Stimulated activated CD4-positive, alpha-beta T cell treated with anti-CD3 and anti-CD28 coated beads, Interleukin-4, amount 100 ng/mL, for 24 hours (primary cell): Measurements from ENCODE around the gene MED12L.

ENCODE experiments used
- DNase-seq: peaks from one replicate; pipeline ENCODE4 v3.0.0-alpha.2; 2020

The MED12L gene

GRCh38 chr3:151087648-151088047 lies 2.2 kb downstream of the MED12L start:
- DNase-seq, result no peak

- DNase-seq, result no peak
Observed at GRCh38 chr3:151091685-151092345, 6.4 kb downstream of the MED12L start.

DNA sequence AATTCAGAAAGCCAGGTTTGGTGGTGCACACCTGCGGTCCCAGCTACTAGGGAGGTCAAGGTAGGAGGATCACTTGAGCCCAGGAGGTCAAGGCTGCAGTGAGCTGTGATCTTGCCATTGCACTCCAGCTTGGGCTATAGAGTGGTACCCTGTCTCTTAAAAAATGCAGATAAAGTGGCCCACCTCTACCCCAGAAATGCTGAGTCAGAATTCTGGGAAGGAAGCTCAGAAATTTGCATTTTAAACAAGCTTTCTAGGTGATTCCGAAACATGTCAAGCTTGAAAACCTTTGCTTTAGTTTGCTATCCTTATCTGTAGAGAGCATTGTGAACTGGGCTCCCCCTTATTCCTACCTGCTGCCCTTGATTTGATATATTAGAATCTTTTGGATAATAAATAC lies 7.7 kb downstream of the MED12L start:
- DNase-seq, result no peak

DNA sequence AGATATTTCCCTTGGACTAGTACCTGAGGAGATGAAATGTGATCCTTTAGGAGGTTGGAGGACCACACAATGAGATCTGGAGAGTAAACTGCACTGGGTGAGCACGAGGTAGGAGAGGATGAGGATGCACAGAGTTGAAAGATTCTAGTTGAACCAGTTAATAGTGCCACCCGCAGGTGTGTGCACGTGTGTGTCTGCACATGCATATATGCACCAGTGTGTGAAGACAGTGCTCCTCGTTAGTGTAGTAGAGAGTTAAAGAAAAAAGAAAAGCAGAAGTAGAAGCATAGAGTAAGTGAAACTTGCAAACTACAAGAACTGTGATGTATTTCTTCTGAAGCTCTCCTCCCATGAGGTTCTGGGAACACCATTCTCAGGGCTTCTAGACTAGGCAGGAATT lies 8.4 kb downstream of the MED12L start:
- no peak for DNase-seq

DNA sequence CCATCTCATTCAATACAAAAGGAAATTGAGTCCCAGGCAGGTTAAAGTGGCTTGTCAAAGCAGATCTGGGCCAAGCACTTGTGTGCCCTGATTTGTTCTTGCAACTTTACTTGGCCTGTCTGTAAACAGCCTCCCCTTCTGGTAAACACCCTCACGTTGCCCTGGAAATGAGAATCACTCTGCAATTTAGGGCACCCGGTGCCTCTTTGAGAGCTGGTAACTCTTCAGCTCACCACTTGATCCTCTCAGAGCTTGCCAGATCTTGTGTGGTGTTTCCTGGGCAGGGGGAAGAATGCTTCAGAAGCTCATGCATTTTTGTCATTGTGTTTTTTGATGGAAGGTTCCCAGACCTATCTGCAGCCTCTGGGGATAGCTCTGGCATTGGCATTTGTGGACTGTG lies 11.3 kb downstream of the MED12L start:
- no peak for DNase-seq

- no peak for DNase-seq
Observed at GRCh38 chr3:151100076-151100475, 14.6 kb downstream of the MED12L start.

DNA sequence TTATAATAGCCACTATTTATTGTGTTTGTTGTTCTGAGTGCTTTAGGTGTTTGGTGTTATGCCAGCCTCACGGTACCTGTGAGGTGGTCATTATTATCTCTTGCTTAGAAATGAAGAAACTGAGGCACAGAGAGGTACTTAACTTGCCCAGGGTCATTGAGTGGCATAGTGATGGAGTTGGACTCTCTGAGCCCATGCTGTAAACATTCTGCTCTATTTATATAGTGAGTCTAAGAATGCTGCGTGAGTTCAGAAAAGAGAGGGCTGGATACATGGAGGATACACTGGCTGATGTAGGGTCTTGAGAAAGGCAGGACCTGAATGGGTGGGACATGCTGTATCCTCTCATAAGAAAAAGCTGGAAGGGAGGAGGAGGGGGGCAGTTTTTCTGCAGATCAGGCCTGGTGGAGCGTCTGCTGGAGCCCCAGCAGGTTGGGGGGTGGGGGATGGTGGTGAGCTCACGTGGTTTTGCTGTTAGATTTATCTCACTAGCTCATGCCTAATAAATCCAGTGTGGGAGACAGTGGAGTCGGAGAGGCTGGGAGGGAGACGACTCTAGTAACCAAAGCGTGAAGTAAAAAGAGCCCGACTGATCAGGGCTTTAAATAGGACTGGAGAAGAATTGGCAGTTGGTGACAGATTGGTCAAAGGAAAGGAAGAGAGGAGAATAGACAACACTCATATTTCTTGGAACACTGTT lies 16.0 kb downstream of the MED12L start:
- DNase-seq, result no peak

DNA sequence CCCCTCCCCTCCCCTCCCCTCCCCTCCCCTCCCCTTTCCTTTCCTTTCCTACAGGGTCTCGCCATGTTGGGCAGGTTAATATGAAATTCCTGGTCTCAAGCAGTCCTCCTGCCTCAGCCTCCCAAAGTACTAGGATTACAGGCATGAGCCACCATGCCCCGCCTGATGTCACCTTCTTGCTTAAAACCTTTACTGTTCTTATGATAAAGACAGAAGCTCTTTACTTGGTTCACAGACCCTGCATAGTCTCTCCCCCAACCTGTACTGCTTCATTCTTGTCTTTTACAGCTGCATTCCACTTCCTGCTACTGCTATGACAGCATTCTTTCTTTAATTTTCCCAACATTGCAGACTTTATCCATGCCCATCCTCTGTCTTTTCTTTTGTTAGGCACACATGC lies 20.8 kb downstream of the MED12L start:
- no peak for DNase-seq

- DNase-seq, result no peak
Observed at GRCh38 chr3:151107177-151107576, 21.7 kb downstream of the MED12L start.

- no peak for DNase-seq
Observed at GRCh38 chr3:151107701-151108100, 22.2 kb downstream of the MED12L start.

DNA sequence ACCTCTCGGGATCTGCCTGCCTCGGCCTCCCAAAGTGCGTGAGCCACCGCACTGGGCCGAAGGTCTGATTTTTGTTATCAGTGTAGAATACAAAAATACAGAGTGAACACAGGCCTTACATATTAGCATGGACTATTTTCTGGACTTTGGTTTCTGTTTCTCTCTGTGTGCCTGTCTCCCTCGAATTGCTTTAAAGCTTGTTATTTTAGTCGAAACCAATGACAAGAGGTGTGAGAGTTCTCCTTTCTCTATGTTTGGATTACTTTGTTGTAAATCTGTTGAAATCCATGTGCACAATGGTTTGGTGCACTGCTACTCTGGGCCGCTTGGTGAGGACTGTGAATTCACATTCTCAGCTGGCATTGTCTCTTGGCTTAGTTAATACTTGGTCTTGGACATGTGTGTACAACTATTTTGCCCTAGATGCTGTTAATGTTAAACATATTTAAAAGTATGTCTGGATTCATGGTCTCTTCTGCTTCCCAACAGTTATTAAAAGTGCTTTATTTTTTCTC lies 23.9 kb downstream of the MED12L start:
- DNase-seq, result no peak

GRCh38 chr3:151112731-151113130 lies 27.3 kb downstream of the MED12L start:
- no peak for DNase-seq

DNA sequence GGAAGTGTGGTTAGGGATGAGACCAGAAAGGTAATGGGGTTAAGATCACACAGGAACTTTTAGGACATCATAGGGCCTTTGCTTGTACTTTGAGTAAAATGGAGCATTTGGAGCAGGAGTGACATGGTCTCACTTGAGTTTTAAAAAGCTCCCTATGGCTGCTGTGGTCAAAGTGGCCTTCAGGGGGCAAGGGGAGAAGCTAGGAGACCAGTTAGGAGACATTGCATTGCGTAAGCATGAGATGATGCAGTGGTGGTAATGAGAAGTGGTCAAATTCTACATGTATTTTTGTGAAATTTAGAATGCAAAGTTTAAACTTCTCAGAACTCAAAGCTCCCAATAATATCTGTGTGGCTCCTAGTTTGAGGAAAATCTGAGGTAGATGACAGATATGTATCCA lies 27.9 kb downstream of the MED12L start:
- no peak for DNase-seq

- no peak for DNase-seq
Observed at GRCh38 chr3:151117047-151117446, 31.6 kb downstream of the MED12L start.

- no peak for DNase-seq
Observed at GRCh38 chr3:151119188-151119587, 33.7 kb downstream of the MED12L start.

- DNase-seq, result no peak
Observed at GRCh38 chr3:151120409-151120808, 34.9 kb downstream of the MED12L start.

GRCh38 chr3:151121016-151121415 lies 35.6 kb downstream of the MED12L start:
- no peak for DNase-seq

GRCh38 chr3:151123827-151124226 lies 38.4 kb downstream of the MED12L start:
- DNase-seq, result no peak

DNA sequence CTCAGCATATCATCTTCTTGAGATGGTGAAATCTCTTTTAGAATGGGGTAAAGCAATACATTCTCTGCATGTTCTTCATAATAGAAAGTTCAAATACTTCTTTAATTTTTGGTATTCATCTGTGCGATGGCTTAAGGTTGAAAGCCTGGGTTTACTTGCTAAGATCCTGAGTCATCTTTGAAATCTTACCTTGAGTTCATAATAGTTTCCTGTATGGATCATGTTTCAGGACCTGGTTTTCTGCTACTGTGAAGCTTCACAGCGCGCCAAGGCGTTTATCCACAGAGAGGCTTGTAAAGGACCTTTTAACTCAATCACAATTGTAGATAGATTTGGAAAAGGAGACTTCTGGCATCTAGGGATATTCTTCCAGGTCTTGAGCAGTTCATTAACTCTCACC lies 39.0 kb downstream of the MED12L start:
- no peak for DNase-seq

- DNase-seq, result no peak
Observed at GRCh38 chr3:151130428-151130827, 45.0 kb downstream of the MED12L start.

DNA sequence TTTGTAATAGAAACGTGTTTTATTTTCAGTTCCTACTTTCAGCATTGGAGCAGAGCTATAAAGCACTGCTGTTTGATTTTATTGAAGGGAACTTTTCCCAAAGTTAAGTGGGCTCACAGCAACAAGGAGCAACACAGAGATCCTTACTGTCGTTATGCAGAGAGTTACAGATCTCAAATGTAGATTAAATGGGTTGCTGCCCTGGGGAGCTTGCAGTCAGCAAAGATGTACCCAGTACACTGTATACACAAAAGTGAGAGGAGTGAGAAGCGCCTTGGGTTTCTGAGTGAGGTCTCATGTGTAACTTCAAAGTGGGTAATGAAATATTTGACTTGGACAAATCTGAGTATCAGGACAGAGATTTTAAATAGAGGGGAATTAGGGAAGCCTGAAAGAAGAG lies 47.7 kb downstream of the MED12L start:
- no peak for DNase-seq

DNA sequence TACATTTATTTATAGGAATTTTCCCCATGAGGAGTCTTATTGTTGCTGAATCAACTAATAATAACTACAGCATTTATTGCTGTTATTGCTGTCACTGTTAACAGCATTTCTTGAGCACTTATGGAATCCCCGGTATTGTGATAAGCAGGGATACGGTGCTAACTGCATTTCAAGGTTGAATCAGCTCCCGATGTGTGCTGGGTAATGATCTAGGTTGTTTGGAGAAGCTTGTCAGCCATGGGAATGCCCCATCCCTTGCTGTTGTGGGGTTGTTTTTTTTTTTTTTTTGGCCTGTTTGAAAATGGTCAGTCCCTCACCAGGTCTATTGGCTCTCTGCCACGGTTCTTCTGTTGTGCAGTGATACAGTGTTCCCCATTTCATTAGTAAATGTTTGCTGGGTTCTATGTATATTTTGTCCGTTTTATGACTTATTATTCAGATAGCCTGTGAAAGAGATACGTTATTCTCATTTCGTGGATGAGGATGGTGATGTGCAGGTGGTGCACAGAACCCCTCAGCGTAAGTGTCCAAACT lies 48.5 kb downstream of the MED12L start:
- DNase-seq, result no peak

DNA sequence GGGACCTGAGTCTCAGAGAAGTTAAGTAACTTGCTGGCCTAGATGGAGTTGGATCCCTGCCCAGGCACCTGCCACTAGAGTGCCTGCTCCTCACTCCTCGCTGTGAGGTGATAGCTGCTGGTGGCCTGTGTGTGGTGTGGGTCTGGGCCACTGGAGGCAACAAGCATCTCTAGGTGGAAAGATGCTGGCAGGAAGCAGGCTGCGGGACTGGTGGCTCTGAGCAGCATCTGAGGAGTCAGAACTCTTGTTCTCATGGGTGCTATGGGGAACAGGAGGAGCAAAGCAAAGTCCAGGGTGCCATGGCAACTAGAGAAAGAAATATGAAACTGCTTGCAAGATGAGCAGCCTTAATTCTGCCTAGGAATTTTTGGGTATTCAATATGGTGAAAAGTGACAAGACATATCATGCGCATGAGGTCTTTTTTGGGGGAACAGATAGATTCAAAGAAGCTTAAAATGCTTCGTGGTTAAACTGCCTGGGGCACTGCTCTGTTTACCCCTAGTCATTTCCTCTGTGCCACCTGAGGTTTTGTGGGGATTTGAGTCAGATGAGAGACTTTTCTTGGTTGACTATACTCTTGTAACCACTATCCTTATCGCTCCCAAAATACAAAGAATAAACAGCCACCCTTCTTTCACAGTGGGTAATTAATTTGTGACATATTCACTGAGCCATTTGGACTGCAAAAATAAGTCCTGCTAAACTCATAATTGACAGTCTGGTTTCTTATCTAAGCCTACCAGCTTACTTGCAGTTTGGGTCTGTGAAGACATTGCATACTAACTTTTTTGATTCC lies 50.3 kb downstream of the MED12L start:
- peak; percentile 26 for DNase-seq

GRCh38 chr3:151142929-151143328 lies 57.5 kb downstream of the MED12L start:
- no peak for DNase-seq
